Activated naive CD4-positive, alpha-beta T cell treated with anti-CD3 and anti-CD28 coated beads, Interleukin-2, amount 50 U/mL, for 24 hours (primary cell): ENCODE results near the gene LINGO1.

Source experiments
- H3K27ac Mint-ChIP-seq: one replicate; pipeline ENCODE4 v1.8.0; 2021; ENCODE audit warnings: mild to moderate bottlenecking, mixed read lengths
- H3K27me3 Mint-ChIP-seq: one replicate; pipeline ENCODE4 v1.8.0; 2021; ENCODE audit warnings: mixed read lengths
- H3K36me3 Mint-ChIP-seq: one replicate; pipeline ENCODE4 v1.8.0; 2021; ENCODE audit warnings: mixed read lengths
- H3K4me1 Mint-ChIP-seq: one replicate; pipeline ENCODE4 v1.8.0; 2021; ENCODE audit warnings: mixed read lengths
- H3K4me3 Mint-ChIP-seq: one replicate; pipeline ENCODE4 v1.8.0; 2021; ENCODE audit warnings: mild to moderate bottlenecking, mixed read lengths
- H3K9me3 Mint-ChIP-seq: one replicate; pipeline ENCODE4 v1.8.0; 2021; ENCODE audit warnings: mixed read lengths

Gene LINGO1

GRCh38 chr15:77664428-77664827 lies 31.7 kb upstream of the LINGO1 start:
- Mint-ChIP-seq H3K27ac (no peak overlapping the region), H3K4me1 (no peaks in the 10 kb centered on the region), H3K4me3 (no peak overlapping the region), H3K9me3 (no peaks in the 10 kb centered on the region), H3K36me3 (no peaks in the 10 kb centered on the region), H3K27me3 (peaks cover under 1% of the 10 kb centered on the region)

- peaks cover 2% of the 10 kb centered on the region for H3K27me3 Mint-ChIP-seq
- no peaks in the 10 kb centered on the region for H3K36me3 Mint-ChIP-seq
- H3K9me3 Mint-ChIP-seq: no peaks in the 10 kb centered on the region
- H3K4me1 Mint-ChIP-seq: no peaks in the 10 kb centered on the region
- no peak overlapping the region for H3K27ac Mint-ChIP-seq
- no peak overlapping the region for H3K4me3 Mint-ChIP-seq
Observed at GRCh38 chr15:77663256-77663655, 30.5 kb upstream of the LINGO1 start.

GRCh38 chr15:77659350-77660321 lies 26.9 kb upstream of the LINGO1 start:
- no peak overlapping the region for H3K4me3 Mint-ChIP-seq
- H3K27me3 Mint-ChIP-seq: peaks cover 7% of the 10 kb centered on the region
- H3K27ac Mint-ChIP-seq: no peak overlapping the region
- no peaks in the 10 kb centered on the region for H3K36me3 Mint-ChIP-seq
- H3K4me1 Mint-ChIP-seq: no peaks in the 10 kb centered on the region
- no peaks in the 10 kb centered on the region for H3K9me3 Mint-ChIP-seq

- peaks cover 7% of the 10 kb centered on the region for H3K27me3 Mint-ChIP-seq
Observed at GRCh38 chr15:77658304-77658703, 25.6 kb upstream of the LINGO1 start.

GRCh38 chr15:77657634-77658238 lies 25.0 kb upstream of the LINGO1 start:
- H3K9me3 Mint-ChIP-seq: no peaks in the 10 kb centered on the region
- no peak overlapping the region for H3K27ac Mint-ChIP-seq
- H3K36me3 Mint-ChIP-seq: peaks cover 1% of the 10 kb centered on the region
- H3K4me1 Mint-ChIP-seq: no peaks in the 10 kb centered on the region
- peaks cover 7% of the 10 kb centered on the region for H3K27me3 Mint-ChIP-seq
- no peak overlapping the region for H3K4me3 Mint-ChIP-seq

More at GRCh38 chr15:77658304-77658703, 25.6 kb upstream of the LINGO1 start:
- peaks cover 1% of the 10 kb centered on the region for H3K36me3 Mint-ChIP-seq
- H3K4me3 Mint-ChIP-seq: no peak overlapping the region
- no peaks in the 10 kb centered on the region for H3K9me3 Mint-ChIP-seq
- H3K4me1 Mint-ChIP-seq: no peaks in the 10 kb centered on the region
- no peak overlapping the region for H3K27ac Mint-ChIP-seq

- Mint-ChIP-seq H3K27ac (no peak overlapping the region), H3K4me3 (no peak overlapping the region), H3K4me1 (no peaks in the 10 kb centered on the region), H3K36me3 (peaks cover 1% of the 10 kb centered on the region), H3K27me3 (peaks cover 7% of the 10 kb centered on the region), H3K9me3 (no peaks in the 10 kb centered on the region)
Observed at GRCh38 chr15:77656294-77656693, 23.6 kb upstream of the LINGO1 start.

- no peaks in the 10 kb centered on the region for H3K9me3 Mint-ChIP-seq
- H3K4me1 Mint-ChIP-seq: no peaks in the 10 kb centered on the region
- H3K27me3 Mint-ChIP-seq: peaks cover 8% of the 10 kb centered on the region
- H3K36me3 Mint-ChIP-seq: peaks cover 1% of the 10 kb centered on the region
- no peak overlapping the region for H3K27ac Mint-ChIP-seq
- no peak overlapping the region for H3K4me3 Mint-ChIP-seq
Observed at GRCh38 chr15:77654975-77655374, 22.3 kb upstream of the LINGO1 start.

GRCh38 chr15:77653832-77654480 lies 21.2 kb upstream of the LINGO1 start:
- no peaks in the 10 kb centered on the region for H3K4me1 Mint-ChIP-seq
- H3K36me3 Mint-ChIP-seq: peaks cover 1% of the 10 kb centered on the region
- no peaks in the 10 kb centered on the region for H3K9me3 Mint-ChIP-seq
- no peak overlapping the region for H3K27ac Mint-ChIP-seq
- H3K4me3 Mint-ChIP-seq: no peak overlapping the region
- peaks cover 7% of the 10 kb centered on the region for H3K27me3 Mint-ChIP-seq

GRCh38 chr15:77650265-77650664 lies 17.6 kb upstream of the LINGO1 start:
- Mint-ChIP-seq H3K4me3 (no peak overlapping the region), H3K9me3 (no peaks in the 10 kb centered on the region), H3K27ac (peak overlapping the region; percentile 11), H3K36me3 (peaks cover 1% of the 10 kb centered on the region), H3K4me1 (no peaks in the 10 kb centered on the region), H3K27me3 (peaks cover 2% of the 10 kb centered on the region)

GRCh38 chr15:77649610-77650009 lies 16.9 kb upstream of the LINGO1 start:
- Mint-ChIP-seq H3K27me3 (peaks cover 1% of the 10 kb centered on the region), H3K36me3 (peaks cover 1% of the 10 kb centered on the region), H3K4me1 (no peaks in the 10 kb centered on the region), H3K9me3 (no peaks in the 10 kb centered on the region), H3K27ac (no peak overlapping the region), H3K4me3 (no peak overlapping the region)

- Mint-ChIP-seq H3K36me3 (no peaks in the 10 kb centered on the region), H3K4me1 (no peaks in the 10 kb centered on the region), H3K4me3 (no peak overlapping the region), H3K27me3 (peaks cover 1% of the 10 kb centered on the region), H3K27ac (no peak overlapping the region), H3K9me3 (no peaks in the 10 kb centered on the region)
Observed at GRCh38 chr15:77649017-77649416, 16.3 kb upstream of the LINGO1 start.

GRCh38 chr15:77647961-77648360 lies 15.2 kb upstream of the LINGO1 start:
- Mint-ChIP-seq H3K27me3 (peaks cover 1% of the 10 kb centered on the region), H3K27ac (no peak overlapping the region), H3K9me3 (no peaks in the 10 kb centered on the region)

GRCh38 chr15:77646104-77646694 lies 13.5 kb upstream of the LINGO1 start:
- H3K36me3 Mint-ChIP-seq: no peaks in the 10 kb centered on the region
- H3K4me1 Mint-ChIP-seq: no peaks in the 10 kb centered on the region
- H3K4me3 Mint-ChIP-seq: no peak overlapping the region
- H3K9me3 Mint-ChIP-seq: no peaks in the 10 kb centered on the region
- no peak overlapping the region for H3K27ac Mint-ChIP-seq
- peaks cover 1% of the 10 kb centered on the region for H3K27me3 Mint-ChIP-seq

More at GRCh38 chr15:77647961-77648360, 15.2 kb upstream of the LINGO1 start:
- Mint-ChIP-seq H3K4me1 (no peaks in the 10 kb centered on the region), H3K36me3 (no peaks in the 10 kb centered on the region), H3K4me3 (no peak overlapping the region)

GRCh38 chr15:77645602-77646001 lies 12.9 kb upstream of the LINGO1 start:
- no peaks in the 10 kb centered on the region for H3K4me1 Mint-ChIP-seq
- no peaks in the 10 kb centered on the region for H3K9me3 Mint-ChIP-seq
- H3K27me3 Mint-ChIP-seq: peaks cover 1% of the 10 kb centered on the region
- H3K27ac Mint-ChIP-seq: no peak overlapping the region
- H3K36me3 Mint-ChIP-seq: no peaks in the 10 kb centered on the region
- H3K4me3 Mint-ChIP-seq: no peak overlapping the region

- no peak overlapping the region for H3K27ac Mint-ChIP-seq
- H3K4me1 Mint-ChIP-seq: no peaks in the 10 kb centered on the region
- no peak overlapping the region for H3K4me3 Mint-ChIP-seq
- peaks cover 2% of the 10 kb centered on the region for H3K27me3 Mint-ChIP-seq
- H3K36me3 Mint-ChIP-seq: no peaks in the 10 kb centered on the region
- no peaks in the 10 kb centered on the region for H3K9me3 Mint-ChIP-seq
Observed at GRCh38 chr15:77644543-77645247, 12.0 kb upstream of the LINGO1 start.
